Ovary (tissue), 9 donors: ENCODE data around the gene HECW1. TPM values are rescaled to one million over a fixed set of nuclear protein-coding genes. Genes with fewer than 3 reads are reported as not detected.

Experiments
- DNase-seq, 5 donors: peaks; one replicate each; pipeline ENCODE4 v3.0.0-alpha.2; 2019 to 2020
- H3K27ac ChIP-seq, 2 donors: fragments of 200-600 bp; one replicate each; pipeline versions ENCODE4 v1.5.1 to v1.8.0; 2019 to 2022
- H3K27me3 ChIP-seq: fragments of 200-600 bp; one replicate; pipeline ENCODE4 v1.8.0; 2022
- H3K36me3 ChIP-seq: fragments of 200-600 bp; sonication (generic); one replicate; pipeline ENCODE4 v1.5.1; 2019
- H3K4me1 ChIP-seq: one replicate; pipeline ENCODE4 v1.8.1; 2013; ENCODE audit warnings: mild to moderate bottlenecking, moderate library complexity; ENCODE audit not compliant: insufficient read depth
- H3K4me3 ChIP-seq: fragments of 200-600 bp; sonication (generic); one replicate; pipeline ENCODE4 v1.5.1; 2017
- H3K9me3 ChIP-seq, 2 donors: fragments of 200-600 bp in 1 of 2; sonication (generic) in 1 of 2; one replicate each; pipeline versions ENCODE4 v1.5.1 to v1.8.1; 2013 to 2019; ENCODE audit warnings: mild to moderate bottlenecking in 1 of 2, moderate library complexity in 1 of 2
- EP300 ChIP-seq: sonication (generic); formaldehyde crosslinking; IDR thresholded peaks from one replicate; pipeline ENCODE4 v1.6.1; 2017; ENCODE audit warnings: antibody characterized with exemption
- POLR2A ChIP-seq: fragments of 450-650 bp; IDR thresholded peaks from one replicate; pipeline ENCODE4 v1.6.1; 2017; ENCODE audit warnings: antibody characterized with exemption, mild to moderate bottlenecking, moderate library complexity
- WGBS, 3 donors: extraction: QIAGEN DNeasy Blood & Tissue Kit in 1 of 3; methylation state at CpG; one replicate each; pipeline versions ENCODE4 v1.1.5 to v1.1.7; 2013 to 2017; 5-methylcytosine and 5-hydroxymethylcytosine counted together
- intact Hi-C, 4 donors: fragments of 100-400 bp; cut with DNase I; formaldehyde crosslinking; loops; one replicate each; pipeline versions ENCODE4 v1.11.0 to v1.15.1; 2022 to 2023
- polyA plus RNA-seq, 2 donors: library from polyadenylated mRNA; stranded (reverse); fragments of 200-250 nt in 1 of 2; fragments of 350-450 nt in 1 of 2; fragmentation: Illumina TruSeq in 1 of 2; extraction: RNeasy Lipid Tissue Mini Kit (QIAGEN cat#74804) in 1 of 2; gene quantifications; one replicate each; pipeline ENCODE4 v1.2.3, GENCODE V29; 2013 to 2014
- total RNA-seq, 7 donors: library from RNA; depleted of rRNA in 2 of 7; stranded (reverse); fragments of >200 nt in 2 of 7; fragmentation: NEBNext Ultra II Directional in 3 of 7; extraction: Animal tissue kit (Norgen Biotek cat#: 25700) in 3 of 7; gene quantifications; one replicate each; pipeline versions ENCODE4 v1.1.0 to v1.2.4, GENCODE V29; 2016 to 2023
- TF ChIP-seq, protein P1 (sequence below), 3 donors: fragments of 450-650 bp in 2 of 3; fragments of 200-600 bp in 1 of 3; IDR thresholded peaks; one replicate each; pipeline versions ENCODE4 v1.5.1 to v1.8.0; 2016 to 2022; ENCODE audit warnings: antibody characterized with exemption in 3 of 3, mild to moderate bottlenecking in 1 of 3
- donor health status: DM: no; HTN: no; CAD: no; lungs with moderate emphysema.
- donor health status: DM: no; HTN: no; CAD: no.
- donor health status: Bipolar disorder and iron deficiency.
- donor health status: DM: yes; HTN: yes; CAD: no.
- donor health status: DM: no; HTN: no; CAD: no.
- donor health status: DM: yes; HTN: yes; CAD: no.

HECW1 gene
- total and polyA plus RNA-seq, 9 donors: 0.31 to 6.4 (median 1.8) TPM; not detected in 1

DNA sequence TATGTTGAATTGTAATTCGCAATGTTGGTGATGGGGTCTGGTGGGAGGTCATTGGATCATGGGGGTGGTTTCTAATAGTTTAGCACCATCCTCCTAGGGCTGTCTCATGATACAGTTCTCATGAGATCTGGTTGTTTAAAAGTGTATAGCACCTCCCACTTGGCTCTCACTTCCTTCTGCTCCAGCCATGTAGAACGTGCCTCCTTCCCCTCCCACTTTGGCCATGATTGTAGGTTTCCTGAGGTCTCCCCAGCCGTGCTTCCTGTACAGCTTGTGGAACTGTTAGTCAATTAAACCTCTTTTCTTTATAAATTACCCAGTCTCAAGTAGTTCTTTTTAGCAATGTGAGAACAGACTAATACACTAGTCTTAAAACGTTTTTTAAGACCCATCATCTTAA is 15.6 kb upstream of the HECW1 start:
- no peak for TF ChIP-seq EP300
- TF ChIP-seq, protein P1, sequence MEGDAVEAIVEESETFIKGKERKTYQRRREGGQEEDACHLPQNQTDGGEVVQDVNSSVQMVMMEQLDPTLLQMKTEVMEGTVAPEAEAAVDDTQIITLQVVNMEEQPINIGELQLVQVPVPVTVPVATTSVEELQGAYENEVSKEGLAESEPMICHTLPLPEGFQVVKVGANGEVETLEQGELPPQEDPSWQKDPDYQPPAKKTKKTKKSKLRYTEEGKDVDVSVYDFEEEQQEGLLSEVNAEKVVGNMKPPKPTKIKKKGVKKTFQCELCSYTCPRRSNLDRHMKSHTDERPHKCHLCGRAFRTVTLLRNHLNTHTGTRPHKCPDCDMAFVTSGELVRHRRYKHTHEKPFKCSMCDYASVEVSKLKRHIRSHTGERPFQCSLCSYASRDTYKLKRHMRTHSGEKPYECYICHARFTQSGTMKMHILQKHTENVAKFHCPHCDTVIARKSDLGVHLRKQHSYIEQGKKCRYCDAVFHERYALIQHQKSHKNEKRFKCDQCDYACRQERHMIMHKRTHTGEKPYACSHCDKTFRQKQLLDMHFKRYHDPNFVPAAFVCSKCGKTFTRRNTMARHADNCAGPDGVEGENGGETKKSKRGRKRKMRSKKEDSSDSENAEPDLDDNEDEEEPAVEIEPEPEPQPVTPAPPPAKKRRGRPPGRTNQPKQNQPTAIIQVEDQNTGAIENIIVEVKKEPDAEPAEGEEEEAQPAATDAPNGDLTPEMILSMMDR (IDR thresholded peaks at IDR 0.05): no peak
- TF ChIP-seq POLR2A: no peak

DNA sequence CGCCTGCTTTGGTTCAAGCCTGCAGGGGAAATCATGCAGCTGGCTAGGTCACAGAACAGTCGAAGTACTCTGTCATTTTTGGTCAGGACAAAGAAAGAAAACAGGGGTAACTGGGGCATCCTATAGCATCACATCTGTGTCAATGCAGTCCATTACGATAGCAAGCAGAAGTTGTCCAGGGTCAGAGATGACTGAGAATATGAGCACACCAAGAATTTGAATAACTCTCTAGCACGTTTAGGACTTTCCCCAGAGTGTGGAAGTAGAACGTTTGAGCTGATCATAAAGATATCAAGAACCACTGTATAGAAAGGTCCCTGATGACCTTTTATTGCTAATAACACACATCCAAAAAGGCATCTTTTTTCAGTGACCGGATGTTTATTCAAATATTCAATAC is 12.7 kb upstream of the HECW1 start:
- no peak overlapping the region for H3K4me3 ChIP-seq
- no peaks in the 10 kb centered on the region for H3K4me1 ChIP-seq
- TF ChIP-seq, protein P1 (IDR thresholded peaks at IDR 0.05): no peak
- TF ChIP-seq EP300: no peak
- no peak for TF ChIP-seq POLR2A
- intact Hi-C loops: no loop called here
- no peaks in the 10 kb centered on the region for H3K9me3 ChIP-seq
- no peak for DNase-seq
- H3K27me3 ChIP-seq: no peaks in the 10 kb centered on the region
- WGBS, 3 donors: 47 to 57% (median 52%) methylated on average over 6 of the region's 6 CpGs
- no peak overlapping the region for H3K27ac ChIP-seq
- H3K36me3 ChIP-seq: no peaks in the 10 kb centered on the region

More for the DNA sequence above, 15.6 kb upstream of the HECW1 start:
- Histone ChIP-seq H3K27me3 (no peaks in the 10 kb centered on the region), H3K36me3 (no peaks in the 10 kb centered on the region), H3K27ac (no peak overlapping the region), H3K9me3 (no peaks in the 10 kb centered on the region), H3K4me3 (no peak overlapping the region), H3K4me1 (no peaks in the 10 kb centered on the region)
- no peak for DNase-seq
- WGBS, 3 donors: 66 to 71% (median 67%) methylated on average over 4 of the region's 4 CpGs
- intact Hi-C loops: no loop called here

DNA sequence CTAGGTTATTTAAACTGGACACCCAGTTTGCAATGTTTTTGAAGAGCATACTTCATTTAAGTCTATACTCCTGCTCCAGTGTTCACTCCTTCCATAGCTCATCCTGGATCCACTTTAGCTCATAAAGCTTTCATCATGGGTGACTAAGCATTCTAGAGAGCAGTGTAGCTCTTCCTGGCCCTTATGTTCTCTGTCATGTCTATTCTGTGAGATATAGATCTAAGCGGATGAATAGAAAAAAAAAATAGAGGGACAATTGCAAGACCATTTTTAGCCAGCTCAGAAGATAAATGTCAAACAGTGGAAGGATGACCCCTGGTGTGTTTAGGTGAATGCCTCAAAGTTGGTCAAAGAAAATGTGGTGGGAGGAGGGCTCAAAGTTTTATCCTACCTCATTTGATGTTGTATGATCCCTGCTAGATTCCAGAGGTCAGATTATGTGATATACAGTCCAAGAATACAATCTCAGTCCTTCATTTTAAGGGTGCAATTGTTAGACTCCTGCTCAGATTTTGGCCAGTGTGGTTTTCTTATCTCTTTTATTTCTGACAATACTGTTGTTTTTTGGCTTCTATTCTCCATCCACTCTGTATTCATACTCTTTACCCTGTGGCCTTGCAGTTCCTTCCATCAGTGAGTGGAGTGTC is 7.5 kb upstream of the HECW1 start:
- H3K36me3 ChIP-seq: no peaks in the 10 kb centered on the region
- H3K4me3 ChIP-seq: no peak overlapping the region
- no peaks in the 10 kb centered on the region for H3K4me1 ChIP-seq
- no peak for DNase-seq
- intact Hi-C loops: no loop called here
- TF ChIP-seq POLR2A (no peak), EP300 (no peak)
- TF ChIP-seq, protein P1 (IDR thresholded peaks at IDR 0.05): no peak
- no peaks in the 10 kb centered on the region for H3K9me3 ChIP-seq
- no peaks in the 10 kb centered on the region for H3K27me3 ChIP-seq
- H3K27ac ChIP-seq: no peak overlapping the region
- WGBS, 3 donors: 84 to 85% (median 85%) methylated on average over 1 of the region's 1 CpG

DNA sequence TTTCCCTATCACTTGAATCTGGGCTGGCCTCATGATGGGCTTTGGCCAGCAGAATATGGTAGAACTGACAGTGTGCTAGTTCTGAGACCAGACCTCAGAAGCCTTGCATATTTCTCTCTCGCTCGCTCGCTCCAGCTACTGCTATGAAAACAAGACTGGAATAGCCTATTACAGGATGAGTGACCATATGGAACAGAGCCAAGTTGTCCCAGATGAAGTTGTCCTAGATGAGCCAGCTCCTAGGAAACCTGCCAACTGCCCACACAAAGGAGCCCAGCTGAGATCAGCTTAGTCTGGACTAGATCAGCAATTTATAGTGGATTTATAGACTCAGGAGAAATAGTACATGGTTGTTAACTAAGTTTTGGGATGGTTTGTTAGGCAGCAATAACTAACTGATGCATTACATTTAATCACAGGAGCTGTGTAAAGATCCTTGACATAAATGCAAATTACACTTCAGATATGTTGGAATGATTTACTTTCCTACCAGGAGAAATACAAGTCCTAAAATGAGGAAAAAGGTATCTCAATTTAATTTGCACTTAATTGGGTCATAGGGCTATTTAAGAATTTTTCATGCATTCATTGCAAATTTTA is 6.8 kb upstream of the HECW1 start:
- WGBS, 3 donors: 77 to 89% (median 89%) methylated on average over 3 of the region's 3 CpGs
- no peak overlapping the region for H3K27ac ChIP-seq
- intact Hi-C loops: no loop called here
- H3K36me3 ChIP-seq: no peaks in the 10 kb centered on the region
- H3K4me3 ChIP-seq: no peak overlapping the region
- H3K4me1 ChIP-seq: no peaks in the 10 kb centered on the region
- H3K27me3 ChIP-seq: no peaks in the 10 kb centered on the region
- no peaks in the 10 kb centered on the region for H3K9me3 ChIP-seq
- no peak for DNase-seq
- TF ChIP-seq, protein P1 (IDR thresholded peaks at IDR 0.05): no peak
- TF ChIP-seq EP300 (no peak), POLR2A (no peak)
